SU-DHL-6 (cell line): ENCODE data around the gene LIX1L.

ENCODE experiments used
- H2AFZ ChIP-seq: fragments of 200-600 bp; sonication (generic); 2 replicates; pipeline ENCODE4 v1.6.1; 2014; ENCODE audit warnings: low read depth, mild to moderate bottlenecking, moderate library complexity, mixed read lengths, antibody characterized with exemption, low read length; ENCODE audit not compliant: severe bottlenecking
- H3F3A ChIP-seq: fragments of 200-600 bp; shearing (Covaris generic); 2 replicates; pipeline ENCODE4 v1.6.0; 2016; ENCODE audit warnings: antibody characterized with exemption, mild to moderate bottlenecking; ENCODE audit not compliant: insufficient read depth
- H3K27ac ChIP-seq: fragments of 200-600 bp; sonication (generic); 2 replicates; pipeline ENCODE4 v1.5.1; 2016; ENCODE audit warnings: low read depth, mild to moderate bottlenecking, low read length, moderate library complexity, mixed read lengths
- H3K27me3 ChIP-seq: fragments of 200-600 bp; sonication (generic), shearing (Covaris generic); 2 replicates; pipeline ENCODE4 v1.6.0; 2014; ENCODE audit warnings: mild to moderate bottlenecking, low read length
- H3K36me3 ChIP-seq: fragments of 200-600 bp; sonication (generic); 2 replicates; pipeline ENCODE4 v1.6.1; 2014; ENCODE audit warnings: mild to moderate bottlenecking, low read length, mixed read lengths
- H3K4me2 ChIP-seq: fragments of 300-600, 200-600 bp; shearing (Covaris generic), sonication (generic); 2 replicates; pipeline ENCODE4 v1.6.0; 2014; ENCODE audit warnings: low read length, low read depth, mild to moderate bottlenecking; ENCODE audit not compliant: poor library complexity, severe bottlenecking
- H3K4me3 ChIP-seq: fragments of 200-600 bp; sonication (generic); 2 replicates; pipeline ENCODE4 v1.5.1; 2014; ENCODE audit warnings: antibody characterized with exemption, low read length, mild to moderate bottlenecking, mixed read lengths; ENCODE audit not compliant: insufficient read depth, poor library complexity, severe bottlenecking
- H3K79me2 ChIP-seq: fragments of 200-600 bp; sonication (generic); 2 replicates; pipeline ENCODE4 v1.6.1; 2014; ENCODE audit warnings: mild to moderate bottlenecking, low read length, moderate library complexity; ENCODE audit not compliant: insufficient read depth
- H3K9ac ChIP-seq: fragments of 200-600 bp; sonication (generic); 2 replicates; pipeline ENCODE4 v1.7.0; 2014; ENCODE audit warnings: mild to moderate bottlenecking, low read length
- H3K9me2 ChIP-seq: fragments of 200-600 bp; sonication (generic); replicated peaks from 2 replicates; pipeline ENCODE4 v1.6.1; 2014; ENCODE audit warnings: low read length; ENCODE audit not compliant: insufficient read depth
- H3K9me3 ChIP-seq: fragments of 200-600 bp; sonication (generic); 2 replicates; pipeline ENCODE4 v1.6.1; 2014; ENCODE audit warnings: low read length, mixed read lengths; ENCODE audit not compliant: insufficient read depth
- H4K20me1 ChIP-seq: fragments of 200-600 bp; sonication (generic); 2 replicates; pipeline ENCODE4 v1.6.1; 2014; ENCODE audit warnings: low read depth, mild to moderate bottlenecking, antibody characterized with exemption, low read length, moderate library complexity, mixed read lengths
- EZH2phosphoT487 ChIP-seq: fragments of 200-600 bp; sonication (generic), shearing (Covaris generic); conservative IDR thresholded peaks from 2 replicates; pipeline ENCODE4 v1.6.1; 2018; ENCODE audit warnings: mild to moderate bottlenecking, antibody characterized with exemption, low read length, moderate library complexity, mixed read lengths
- TF ChIP-seq, protein P1 (sequence below): fragments of 200-600 bp; sonication (generic); IDR thresholded peaks from one replicate; pipeline ENCODE4 v1.5.1; 2017; ENCODE audit warnings: antibody characterized with exemption, mild to moderate bottlenecking, low read length, moderate library complexity; ENCODE audit not compliant: insufficient read depth, poor library complexity, severe bottlenecking

Gene LIX1L

DNA sequence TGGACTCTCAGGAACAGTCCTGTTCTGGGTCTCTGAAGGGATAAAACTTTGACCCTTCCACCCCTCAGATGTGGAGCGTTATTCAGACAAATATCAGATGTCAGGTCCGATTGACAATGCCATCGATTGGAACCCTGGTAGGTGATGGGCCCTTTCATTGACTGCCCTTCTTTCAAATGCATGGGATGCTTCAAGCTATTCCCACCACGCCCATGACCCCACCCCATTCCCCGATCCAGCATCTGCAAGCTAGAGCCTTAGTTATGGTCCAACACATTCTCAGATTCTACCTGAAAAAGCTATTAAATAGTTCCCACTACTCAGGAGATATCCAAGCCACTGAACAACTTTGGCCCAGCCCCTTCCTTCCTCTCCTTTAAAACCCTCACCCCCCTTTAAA, 19.2 kb upstream of the LIX1L start:
- no peak overlapping the region for H3K4me3 ChIP-seq
- no peaks in the 10 kb centered on the region for H3K9me3 ChIP-seq
- H3K4me2 ChIP-seq = no peak overlapping the region
- TF ChIP-seq, protein P1, sequence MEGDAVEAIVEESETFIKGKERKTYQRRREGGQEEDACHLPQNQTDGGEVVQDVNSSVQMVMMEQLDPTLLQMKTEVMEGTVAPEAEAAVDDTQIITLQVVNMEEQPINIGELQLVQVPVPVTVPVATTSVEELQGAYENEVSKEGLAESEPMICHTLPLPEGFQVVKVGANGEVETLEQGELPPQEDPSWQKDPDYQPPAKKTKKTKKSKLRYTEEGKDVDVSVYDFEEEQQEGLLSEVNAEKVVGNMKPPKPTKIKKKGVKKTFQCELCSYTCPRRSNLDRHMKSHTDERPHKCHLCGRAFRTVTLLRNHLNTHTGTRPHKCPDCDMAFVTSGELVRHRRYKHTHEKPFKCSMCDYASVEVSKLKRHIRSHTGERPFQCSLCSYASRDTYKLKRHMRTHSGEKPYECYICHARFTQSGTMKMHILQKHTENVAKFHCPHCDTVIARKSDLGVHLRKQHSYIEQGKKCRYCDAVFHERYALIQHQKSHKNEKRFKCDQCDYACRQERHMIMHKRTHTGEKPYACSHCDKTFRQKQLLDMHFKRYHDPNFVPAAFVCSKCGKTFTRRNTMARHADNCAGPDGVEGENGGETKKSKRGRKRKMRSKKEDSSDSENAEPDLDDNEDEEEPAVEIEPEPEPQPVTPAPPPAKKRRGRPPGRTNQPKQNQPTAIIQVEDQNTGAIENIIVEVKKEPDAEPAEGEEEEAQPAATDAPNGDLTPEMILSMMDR = no peak
- TF ChIP-seq EZH2phosphoT487 = no peak
- no peaks in the 10 kb centered on the region for H3K9me2 ChIP-seq
- H3K9ac ChIP-seq = no peak overlapping the region
- 0 out of 2 replicates have a peak, but pooled peaks cover 3% of the 10 kb centered on the region for H3F3A ChIP-seq
- H3K27ac ChIP-seq = no peak overlapping the region
- no peaks in the 10 kb centered on the region for H3K79me2 ChIP-seq
- no peaks in the 10 kb centered on the region for H4K20me1 ChIP-seq
- no peaks in the 10 kb centered on the region for H3K27me3 ChIP-seq
- peak overlapping the region; percentile 34 for H2AFZ ChIP-seq
- no peaks in the 10 kb centered on the region for H3K36me3 ChIP-seq

DNA sequence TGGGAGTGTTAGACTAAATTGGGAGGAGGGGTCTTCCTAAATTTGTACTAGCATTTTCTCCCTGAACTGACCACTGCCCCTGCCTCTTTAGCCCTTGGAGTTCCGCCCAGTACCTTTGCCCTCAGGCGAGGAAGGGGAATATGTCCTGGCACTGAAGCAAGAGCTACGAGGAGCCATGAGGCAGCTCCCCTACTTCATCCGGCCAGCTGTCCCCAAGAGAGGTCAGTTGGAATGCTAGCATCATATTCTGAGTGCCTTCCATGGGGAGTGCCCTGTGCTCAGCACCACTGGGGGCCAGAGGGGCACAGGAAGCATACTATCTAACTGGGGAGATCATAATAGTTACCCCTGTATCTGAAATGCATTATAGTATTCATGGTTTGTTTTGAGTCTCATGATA, 17.4 kb upstream of the LIX1L start:
- Histone ChIP-seq H3K36me3 (no peaks in the 10 kb centered on the region), H3K9me2 (no peaks in the 10 kb centered on the region)
- TF ChIP-seq EZH2phosphoT487 = no peak
- TF ChIP-seq, protein P1 = no peak

DNA sequence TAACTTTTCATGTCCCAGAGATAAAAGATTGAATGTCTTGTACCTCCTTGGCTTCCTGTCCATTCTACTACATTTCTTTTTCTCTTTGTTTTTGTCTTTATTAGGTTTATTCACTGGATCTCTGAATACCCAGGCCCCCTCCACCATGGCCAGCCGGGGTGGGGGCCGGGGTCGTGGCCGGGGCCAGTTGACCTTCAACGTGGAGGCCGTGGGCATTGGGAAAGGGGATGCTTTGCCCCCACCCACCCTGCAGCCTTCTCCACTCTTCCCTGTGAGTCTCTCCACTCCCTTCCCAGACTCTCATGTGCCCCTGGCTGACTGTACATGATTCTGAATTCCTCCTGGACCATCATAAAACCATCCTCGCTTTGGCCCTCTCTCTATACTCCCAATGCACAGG, 16.9 kb upstream of the LIX1L start:
- no peak overlapping the region for H3K27ac ChIP-seq
- no peak for TF ChIP-seq EZH2phosphoT487
- TF ChIP-seq, protein P1 = no peak
- no peaks in the 10 kb centered on the region for H3K36me3 ChIP-seq

More for the DNA sequence above, 17.4 kb upstream of the LIX1L start:
- Histone ChIP-seq H3F3A (0 out of 2 replicates have a peak, but pooled peaks cover 3% of the 10 kb centered on the region), H2AFZ (no peak overlapping the region), H3K9me3 (no peaks in the 10 kb centered on the region), H3K4me3 (no peak overlapping the region), H3K27ac (no peak overlapping the region), H3K9ac (no peak overlapping the region), H3K4me2 (no peak overlapping the region), H4K20me1 (no peaks in the 10 kb centered on the region), H3K79me2 (no peaks in the 10 kb centered on the region), H3K27me3 (no peaks in the 10 kb centered on the region)

DNA sequence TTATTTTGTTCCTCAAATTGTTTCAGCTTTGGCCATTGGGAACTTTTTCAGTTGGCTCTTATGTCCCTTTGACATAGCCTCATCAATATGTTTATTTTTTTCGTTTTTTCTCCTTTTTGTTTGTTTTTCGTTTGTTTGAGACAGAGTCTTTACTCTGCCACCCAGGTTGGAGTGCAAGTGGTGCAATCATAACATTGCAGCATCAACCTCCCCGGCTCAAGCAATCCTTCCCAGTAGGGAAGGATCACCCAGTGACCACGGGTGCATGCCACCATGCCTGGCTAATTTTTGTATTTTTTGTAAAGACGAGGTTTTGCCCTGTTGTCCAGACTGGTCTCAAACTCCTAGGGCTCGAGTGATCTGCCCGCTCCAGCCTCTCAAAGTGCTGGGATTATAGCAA, 14.8 kb upstream of the LIX1L start:
- no peak for TF ChIP-seq EZH2phosphoT487
- TF ChIP-seq, protein P1 = no peak
- Histone ChIP-seq H3K4me2 (no peak overlapping the region), H3K27ac (no peak overlapping the region), H4K20me1 (no peaks in the 10 kb centered on the region), H3K9ac (no peak overlapping the region), H3K4me3 (no peak overlapping the region), H3K36me3 (no peaks in the 10 kb centered on the region), H3K27me3 (no peaks in the 10 kb centered on the region), H3K9me2 (no peaks in the 10 kb centered on the region), H3F3A (no peaks in the 10 kb centered on the region), H2AFZ (no peak overlapping the region), H3K79me2 (no peaks in the 10 kb centered on the region), H3K9me3 (no peaks in the 10 kb centered on the region)

More for the DNA sequence above, 16.9 kb upstream of the LIX1L start:
- Histone ChIP-seq H3K27me3 (no peaks in the 10 kb centered on the region), H4K20me1 (no peaks in the 10 kb centered on the region), H3K9me3 (no peaks in the 10 kb centered on the region), H3F3A (0 out of 2 replicates have a peak, but pooled peaks cover 3% of the 10 kb centered on the region), H3K9ac (no peak overlapping the region), H3K9me2 (no peaks in the 10 kb centered on the region), H3K79me2 (no peaks in the 10 kb centered on the region), H3K4me3 (no peak overlapping the region), H2AFZ (no peak overlapping the region), H3K4me2 (no peak overlapping the region)
